NCI-H1092 (cell line): Measurements from ENCODE around the gene GLDN.

Source experiments
- DNase-seq: peaks from one replicate; lab custom pipeline; 2025; lab: John Stamatoyannopoulos, UW

The GLDN gene

GRCh38 chr15:51322621-51323296 is 18.7 kb upstream of the GLDN start:
- no peak for DNase-seq

DNA sequence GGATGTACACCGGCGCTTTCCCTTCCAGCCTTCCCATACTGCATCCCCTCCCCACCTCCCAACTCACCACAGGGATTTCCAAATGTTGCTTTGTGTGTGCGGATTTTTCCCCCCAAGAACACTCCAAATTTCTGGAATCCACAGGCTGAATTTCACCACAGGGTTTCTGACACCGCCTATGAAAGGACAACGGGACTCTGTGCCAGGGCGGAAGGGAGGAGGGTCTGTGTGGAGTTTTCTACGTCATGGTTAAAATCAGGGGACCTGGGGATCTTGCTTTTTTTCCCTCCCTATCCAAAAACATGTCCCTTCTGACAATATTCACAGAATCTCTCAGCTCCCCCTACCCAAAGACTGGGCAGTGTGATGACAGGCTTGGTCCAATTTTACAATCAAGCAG is 17.7 kb upstream of the GLDN start:
- DNase-seq = no peak

DNA sequence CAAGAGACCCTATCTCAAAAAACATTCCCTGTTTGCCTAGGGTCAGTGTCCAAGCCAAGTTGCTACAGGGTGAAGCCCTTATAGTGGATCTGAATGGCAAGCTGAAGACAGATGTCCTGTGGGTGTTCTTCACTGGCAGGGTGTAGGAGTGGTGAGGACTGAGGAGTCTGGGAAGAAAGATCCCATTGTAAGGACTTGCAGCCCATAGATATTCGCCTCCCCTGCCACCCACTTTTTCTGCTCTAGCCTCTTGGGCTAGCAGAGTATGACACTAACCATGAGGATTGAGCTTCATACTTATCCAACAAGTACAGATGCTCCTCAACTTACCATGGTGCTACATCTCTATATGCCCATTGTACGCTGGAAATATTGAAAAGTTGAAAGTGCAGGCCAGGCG is 16.3 kb upstream of the GLDN start:
- no peak for DNase-seq

DNA sequence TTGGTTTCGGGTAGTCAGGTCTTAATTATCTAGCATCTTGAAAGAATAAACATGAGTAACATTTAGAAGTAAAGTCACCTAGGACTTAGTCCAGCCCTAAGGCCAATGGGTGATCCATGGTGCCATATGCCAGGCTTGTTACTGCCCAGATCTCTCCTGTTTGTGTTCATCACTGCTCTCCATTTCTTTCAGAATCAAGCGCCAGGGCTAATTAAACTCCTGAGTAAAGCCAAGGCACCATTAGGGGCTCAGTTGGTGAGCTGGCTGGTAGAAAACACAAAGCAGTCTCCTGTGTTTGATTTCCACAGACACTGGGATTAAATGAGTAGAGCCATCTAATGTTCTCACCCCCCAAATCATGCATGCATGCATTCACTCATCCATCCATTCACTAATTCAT is 14.4 kb upstream of the GLDN start:
- no peak for DNase-seq

DNA sequence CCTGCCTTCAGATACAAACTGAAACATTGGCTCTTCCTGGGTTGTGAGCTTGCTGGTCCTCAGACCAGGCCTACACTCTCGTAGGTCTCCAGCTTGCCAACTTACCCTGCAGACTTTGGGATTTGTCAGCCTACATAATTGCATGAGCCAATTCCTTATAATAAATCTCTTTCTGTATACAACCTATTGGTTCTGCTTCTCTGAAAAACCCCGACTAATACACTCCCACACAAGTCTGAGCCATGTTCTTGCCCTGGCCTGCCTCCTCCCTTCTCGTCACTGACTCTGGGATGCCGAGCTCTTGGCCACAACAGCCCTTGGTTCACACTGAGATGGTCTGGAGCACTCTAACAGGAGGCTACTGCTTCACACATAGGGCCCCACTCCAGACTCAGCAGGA is 12.5 kb upstream of the GLDN start:
- no peak for DNase-seq

GRCh38 chr15:51331141-51331540 is 10.3 kb upstream of the GLDN start:
- DNase-seq = no peak

- DNase-seq = no peak
Observed at GRCh38 chr15:51332206-51333147, 9.0 kb upstream of the GLDN start.

GRCh38 chr15:51333571-51333970 is 7.9 kb upstream of the GLDN start:
- no peak for DNase-seq

DNA sequence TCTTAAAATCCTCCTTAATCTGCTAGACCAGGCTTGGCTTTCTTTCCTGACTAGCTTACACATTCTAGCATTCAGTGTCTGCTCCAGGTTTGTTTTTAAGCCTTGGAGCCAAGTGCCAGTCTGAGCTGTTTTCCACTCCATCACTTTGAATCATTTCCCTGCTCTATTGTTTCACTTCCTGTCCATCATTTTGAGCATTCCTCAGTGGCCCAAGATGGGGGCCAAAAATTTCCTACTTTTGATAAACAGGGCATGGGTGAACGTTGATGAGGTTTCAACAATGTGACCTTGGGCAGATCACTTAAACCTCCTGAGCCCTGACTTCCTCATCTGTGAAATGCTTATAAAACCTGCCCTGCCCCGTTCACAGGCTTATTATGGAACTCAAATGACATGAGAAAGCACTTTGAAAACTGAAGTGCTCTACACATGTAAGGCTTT is 7.4 kb upstream of the GLDN start:
- DNase-seq = no peak

- no peak for DNase-seq
Observed at GRCh38 chr15:51335087-51335486, 6.4 kb upstream of the GLDN start.

DNA sequence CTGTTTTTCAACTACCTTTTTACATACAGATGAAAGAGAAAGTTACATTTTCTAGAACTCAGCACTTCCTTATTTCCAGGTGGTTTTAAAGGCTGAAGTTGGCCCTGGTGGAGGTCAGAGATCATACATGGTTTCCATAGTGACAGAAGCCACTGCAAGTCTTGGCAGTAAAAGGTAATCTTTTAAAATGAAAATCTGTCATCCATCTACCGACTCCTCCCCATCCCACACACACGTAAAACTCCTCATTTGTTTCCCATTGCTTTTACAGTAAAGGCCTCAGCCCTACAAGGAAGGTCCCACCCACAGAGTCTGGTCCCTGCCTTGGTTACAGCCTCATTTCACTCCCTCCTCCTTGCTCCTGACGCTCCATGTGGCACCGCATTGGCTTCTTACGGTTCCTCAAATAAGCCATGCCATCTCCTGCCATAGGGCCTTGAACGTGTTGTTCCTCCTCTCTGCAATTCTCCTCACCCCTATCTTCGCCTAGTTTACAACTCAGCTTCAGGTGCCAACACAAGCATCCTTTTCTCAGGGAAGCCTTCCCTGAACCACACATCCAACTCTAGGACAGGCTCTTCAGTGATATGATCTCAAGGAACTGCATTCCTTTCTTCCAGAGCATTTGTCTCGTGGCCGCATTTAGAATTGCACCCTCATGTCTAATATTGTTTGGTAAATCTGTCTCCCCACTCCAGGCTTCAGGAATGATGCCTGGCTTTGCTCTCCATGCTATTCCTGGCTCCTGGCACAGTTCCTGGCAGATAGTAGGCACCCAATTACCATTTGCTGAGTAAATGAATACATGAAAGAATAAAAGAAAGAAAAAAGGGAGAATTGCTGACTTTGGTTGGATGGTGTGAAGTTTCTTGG is 5.7 kb upstream of the GLDN start:
- no peak for DNase-seq

DNA sequence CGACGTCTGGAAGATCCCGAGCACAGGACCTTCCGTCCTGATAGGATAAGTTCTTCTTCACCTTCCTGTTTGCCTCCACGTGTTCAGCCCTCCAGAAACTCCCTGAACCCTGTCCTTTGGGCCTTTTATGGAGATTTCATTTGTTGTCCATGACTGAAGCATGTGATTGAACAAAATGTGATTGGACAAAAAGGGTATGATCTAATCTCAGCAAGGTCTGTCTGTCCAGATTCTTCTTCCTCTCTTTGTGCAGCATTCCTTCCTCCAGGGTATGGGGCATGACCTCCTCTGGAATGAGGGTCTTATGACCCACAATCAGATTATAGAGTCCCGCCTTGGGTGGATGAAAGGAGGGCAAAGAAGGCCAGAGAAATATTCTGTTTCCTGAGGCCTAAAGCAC is 3.0 kb upstream of the GLDN start, which contains the start of gene CYP19A1:
CYP19A1 (minus strand) TSS at position 101 of the 400 bp plus-strand sequence. CDS start 95,684 bp downstream, outside the sequence.
- no peak for DNase-seq

GRCh38 chr15:51342227-51342999 is 958 bp downstream of the GLDN start:
- DNase-seq = no peak

- DNase-seq = no peak
Observed at GRCh38 chr15:51343466-51343865, 2.0 kb downstream of the GLDN start.

DNA sequence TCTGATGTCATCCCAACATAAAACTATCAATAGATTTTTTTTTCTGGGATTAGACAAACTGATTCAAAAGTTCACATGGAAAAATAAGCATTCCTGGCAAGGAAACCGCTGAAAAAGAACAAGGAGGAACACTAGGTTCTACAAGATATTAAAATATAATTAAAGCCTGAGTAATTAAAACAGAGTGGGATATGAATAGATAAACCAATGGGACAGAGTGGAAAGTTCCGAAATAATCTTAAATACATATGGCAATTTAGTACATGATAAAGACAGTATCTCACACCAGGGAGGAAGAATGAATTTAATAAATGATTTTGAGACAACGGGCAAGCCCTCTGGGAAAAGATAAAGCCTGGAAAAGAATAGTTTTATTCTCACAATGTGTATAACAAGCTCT is 4.7 kb downstream of the GLDN start:
- no peak for DNase-seq

GRCh38 chr15:51348688-51349087 is 7.2 kb downstream of the GLDN start:
- DNase-seq = no peak

- DNase-seq = no peak
Observed at GRCh38 chr15:51349156-51349844, 7.8 kb downstream of the GLDN start.

DNA sequence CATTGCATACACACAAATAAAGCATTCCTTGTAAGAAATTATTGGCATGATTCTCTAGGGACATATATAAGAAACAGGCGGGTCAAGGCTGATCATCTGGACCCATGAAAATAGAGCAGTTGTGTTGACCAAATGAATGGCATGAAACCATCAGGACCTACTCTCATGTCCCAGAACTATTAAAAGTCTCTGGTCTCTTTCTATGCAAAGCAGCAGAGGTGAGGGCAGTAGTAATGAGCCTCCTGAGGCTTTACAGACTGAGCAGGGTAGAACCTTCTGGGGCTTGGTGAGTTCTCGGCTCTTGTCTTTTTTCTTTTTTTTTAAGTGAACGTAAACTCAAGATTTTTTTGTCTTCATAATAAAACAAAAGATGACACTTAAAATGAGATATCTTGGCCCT is 9.3 kb downstream of the GLDN start:
- no peak for DNase-seq

GRCh38 chr15:51353976-51354375 is 12.5 kb downstream of the GLDN start:
- DNase-seq = no peak

- no peak for DNase-seq
Observed at GRCh38 chr15:51355096-51355495, 13.6 kb downstream of the GLDN start.

GRCh38 chr15:51356147-51356546 is 14.7 kb downstream of the GLDN start:
- no peak for DNase-seq
